ENCODE results near the gene SEBOX. TPM values are rescaled to one million over a fixed set of nuclear protein-coding genes. Genes with fewer than 3 reads are reported as not detected.

SEBOX gene
- total RNA-seq, 5 donors from 2014 or later (not counting 1 experiment from before 2014, with no cell fraction given): not detected

GRCh38 chr17:28370744-28371103, 5.7 kb upstream of the SEBOX start:
- no peak for DNase-seq
- Mint-ChIP-seq H3K27ac (peak overlapping the region; percentile 96 to 97), H3K27me3 (no peaks in the 10 kb centered on the region), H3K9me3 (no peaks in the 10 kb centered on the region), H3K4me3 (peak overlapping the region; percentile 90 to 97 (median 94)), H3K36me3 (peaks cover 3% of the 10 kb centered on the region), H3K4me1 (peaks cover 17 to 22% (median 21%) of the 10 kb centered on the region in 3 donors)
- POLR2A ChIA-PET: no interaction called here
- Histone ChIP-seq H3K27me3 (replicated peaks in 1 of 2; ENCODE audit: control insufficient read depth in 2 of 2, extremely low read depth in 1 of 2, insufficient read depth in 2 of 2, low read length in 1 of 2) (no peaks in the 10 kb centered on the region), H3K4me3 (ENCODE audit: control insufficient read depth in 1 of 2, extremely low read depth in 1 of 2, low read length in 1 of 2) (peak overlapping the region in 1 of 2 donors; percentile 79), H3K36me3 (ENCODE audit: control insufficient read depth in 2 of 2, extremely low read depth in 1 of 2, insufficient read depth in 1 of 2, low read length in 1 of 2) (no peaks in the 10 kb centered on the region), H3K4me1 (ENCODE audit: control insufficient read depth in 1 of 2, extremely low read depth in 1 of 2, insufficient read depth in 2 of 2, low read length in 2 of 2) (peaks cover 5 to 21% of the 10 kb centered on the region in 2 experiments), H3K27ac (ENCODE audit: low read length) (peak overlapping the region; percentile 52), H3K9me3 (no peaks in the 10 kb centered on the region)
- no peak for ATAC-seq (replicated peaks in 1 of 4)
- no CpG with 5 or more reads among the region's 1 CpG for WGBS (ENCODE audit: insufficient coverage)
- CTCF ChIA-PET: no interaction called here

- Mint-ChIP-seq H3K36me3 (peaks cover 3% of the 10 kb centered on the region), H3K27me3 (no peaks in the 10 kb centered on the region), H3K4me1 (peaks cover 17 to 22% (median 21%) of the 10 kb centered on the region in 3 donors), H3K4me3 (peak within 1 kb of the TSS; percentile 90 to 97 (median 94)), H3K9me3 (no peaks in the 10 kb centered on the region), H3K27ac (peak within 1 kb of the TSS; percentile 96 to 97)
- Histone ChIP-seq H3K36me3 (ENCODE audit: control insufficient read depth in 2 of 2, extremely low read depth in 1 of 2, insufficient read depth in 1 of 2, low read length in 1 of 2) (no peaks in the 10 kb centered on the region), H3K4me1 (ENCODE audit: control insufficient read depth in 1 of 2, extremely low read depth in 1 of 2, insufficient read depth in 2 of 2, low read length in 2 of 2) (peaks cover 5 to 21% of the 10 kb centered on the region in 2 experiments), H3K27me3 (replicated peaks in 1 of 2; ENCODE audit: control insufficient read depth in 2 of 2, extremely low read depth in 1 of 2, insufficient read depth in 2 of 2, low read length in 1 of 2) (no peaks in the 10 kb centered on the region), H3K9me3 (no peaks in the 10 kb centered on the region), H3K27ac (ENCODE audit: low read length) (peak within 1 kb of the TSS; percentile 52), H3K4me3 (ENCODE audit: control insufficient read depth in 1 of 2, extremely low read depth in 1 of 2, low read length in 1 of 2) (peak within 1 kb of the TSS; percentile 54 to 79)
- CTCF ChIA-PET: no interaction called here
- POLR2A ChIA-PET: no interaction called here
- ATAC-seq (replicated peaks in 1 of 4) (no peak), DNase-seq (no peak)
- 63% methylated on average over 5 of the region's 8 CpGs for WGBS (ENCODE audit: insufficient coverage)
These were observed 5.2 kb upstream of the SEBOX start, which contains the start of gene VTN for GRCh38 chr17:28370035-28370743. Gene VTN (minus strand): TSS chr17:28370307. CDS start chr17:28370203, 104 bp downstream.

GRCh38 chr17:28369684-28370034, 4.7 kb upstream of the SEBOX start:
- Mint-ChIP-seq H3K4me1 (peaks cover 17 to 19% (median 19%) of the 10 kb centered on the region in 3 donors), H3K27me3 (no peaks in the 10 kb centered on the region), H3K4me3 (peak overlapping the region in 1 of 3 donors; percentile 97), H3K27ac (no peak overlapping the region), H3K36me3 (no peaks in the 10 kb centered on the region), H3K9me3 (no peaks in the 10 kb centered on the region)
- no peaks in the 10 kb centered on the region for H3K27me3 ChIP-seq (replicated peaks in 1 of 2; ENCODE audit: control insufficient read depth in 2 of 2, extremely low read depth in 1 of 2, insufficient read depth in 2 of 2, low read length in 1 of 2)
- peaks cover 5 to 21% of the 10 kb centered on the region in 2 experiments for H3K4me1 ChIP-seq (ENCODE audit: control insufficient read depth in 1 of 2, extremely low read depth in 1 of 2, insufficient read depth in 2 of 2, low read length in 2 of 2)
- 93% methylated on average over 8 of the region's 10 CpGs for WGBS (ENCODE audit: insufficient coverage)
- H3K4me3 ChIP-seq (ENCODE audit: control insufficient read depth in 1 of 2, extremely low read depth in 1 of 2, low read length in 1 of 2): no peak overlapping the region
- ChIA-PET CTCF (no interaction called here), POLR2A (no interaction called here)
- ATAC-seq (replicated peaks in 1 of 4) (no peak), DNase-seq (peak in 1 of 35 experiments; percentile 30)
- no peaks in the 10 kb centered on the region for H3K36me3 ChIP-seq (ENCODE audit: control insufficient read depth in 2 of 2, extremely low read depth in 1 of 2, insufficient read depth in 1 of 2, low read length in 1 of 2)
- H3K27ac ChIP-seq (ENCODE audit: low read length): no peak overlapping the region
- H3K9me3 ChIP-seq: no peaks in the 10 kb centered on the region

GRCh38 chr17:28368915-28369683, 4.1 kb upstream of the SEBOX start:
- H3K9me3 ChIP-seq: no peaks in the 10 kb centered on the region

GRCh38 chr17:28368306-28368831, 3.4 kb upstream of the SEBOX start:
- Histone ChIP-seq H3K9me3 (no peaks in the 10 kb centered on the region), H3K4me3 (ENCODE audit: control insufficient read depth in 1 of 2, extremely low read depth in 1 of 2, low read length in 1 of 2) (no peak overlapping the region), H3K27me3 (replicated peaks in 1 of 2; ENCODE audit: control insufficient read depth in 2 of 2, extremely low read depth in 1 of 2, insufficient read depth in 2 of 2, low read length in 1 of 2) (no peaks in the 10 kb centered on the region), H3K36me3 (ENCODE audit: control insufficient read depth in 2 of 2, extremely low read depth in 1 of 2, insufficient read depth in 1 of 2, low read length in 1 of 2) (peaks cover 3 to 11% of the 10 kb centered on the region in 2 donors), H3K4me1 (ENCODE audit: control insufficient read depth in 1 of 2, extremely low read depth in 1 of 2, insufficient read depth in 2 of 2, low read length in 2 of 2) (peaks cover 5 to 21% of the 10 kb centered on the region in 2 experiments), H3K27ac (ENCODE audit: low read length) (no peak overlapping the region)
- H3K27ac Mint-ChIP-seq: no peak overlapping the region
- ChIA-PET POLR2A (no interaction called here), CTCF (no interaction called here)
- peaks cover 3% of the 10 kb centered on the region for H3K36me3 Mint-ChIP-seq
- no peaks in the 10 kb centered on the region for H3K9me3 Mint-ChIP-seq
- H3K27me3 Mint-ChIP-seq: no peaks in the 10 kb centered on the region
- H3K4me3 Mint-ChIP-seq: no peak overlapping the region
- peaks cover 12 to 16% (median 16%) of the 10 kb centered on the region in 3 donors for H3K4me1 Mint-ChIP-seq
- ATAC-seq (replicated peaks in 1 of 4) (no peak), DNase-seq (no peak)
- 88% methylated on average over 4 of the region's 5 CpGs for WGBS (ENCODE audit: insufficient coverage)

More at GRCh38 chr17:28368915-28369683, 4.1 kb upstream of the SEBOX start:
- POLR2A ChIA-PET: no interaction called here
- Mint-ChIP-seq H3K9me3 (no peaks in the 10 kb centered on the region), H3K27me3 (no peaks in the 10 kb centered on the region), H3K4me3 (peak overlapping the region in 1 of 3 donors; percentile 31), H3K27ac (no peak overlapping the region), H3K4me1 (peaks cover 17 to 19% (median 19%) of the 10 kb centered on the region in 3 donors), H3K36me3 (no peaks in the 10 kb centered on the region)
- peaks cover 5 to 21% of the 10 kb centered on the region in 2 experiments for H3K4me1 ChIP-seq (ENCODE audit: control insufficient read depth in 1 of 2, extremely low read depth in 1 of 2, insufficient read depth in 2 of 2, low read length in 2 of 2)
- ATAC-seq (replicated peaks in 1 of 4) (no peak), DNase-seq (no peak)
- no peaks in the 10 kb centered on the region for H3K27me3 ChIP-seq (replicated peaks in 1 of 2; ENCODE audit: control insufficient read depth in 2 of 2, extremely low read depth in 1 of 2, insufficient read depth in 2 of 2, low read length in 1 of 2)
- CTCF ChIA-PET: no interaction called here
- no peak overlapping the region for H3K27ac ChIP-seq (ENCODE audit: low read length)
- peaks cover under 1 to 3% of the 10 kb centered on the region in 2 donors for H3K36me3 ChIP-seq (ENCODE audit: control insufficient read depth in 2 of 2, extremely low read depth in 1 of 2, insufficient read depth in 1 of 2, low read length in 1 of 2)
- H3K4me3 ChIP-seq (ENCODE audit: control insufficient read depth in 1 of 2, extremely low read depth in 1 of 2, low read length in 1 of 2): no peak overlapping the region
- WGBS (ENCODE audit: insufficient coverage): 94% methylated on average over 14 of the region's 23 CpGs

- ATAC-seq (replicated peaks in 1 of 4) (no peak), DNase-seq (no peak)
- H3K27ac ChIP-seq (ENCODE audit: low read length): no peak overlapping the region
- no peaks in the 10 kb centered on the region for H3K9me3 ChIP-seq
- Mint-ChIP-seq H3K9me3 (no peaks in the 10 kb centered on the region), H3K27me3 (no peaks in the 10 kb centered on the region), H3K36me3 (peaks cover 4% of the 10 kb centered on the region), H3K27ac (no peak overlapping the region), H3K4me3 (no peak overlapping the region), H3K4me1 (peaks cover 6 to 10% (median 10%) of the 10 kb centered on the region in 3 donors)
- no peaks in the 10 kb centered on the region for H3K27me3 ChIP-seq (replicated peaks in 1 of 2; ENCODE audit: control insufficient read depth in 2 of 2, extremely low read depth in 1 of 2, insufficient read depth in 2 of 2, low read length in 1 of 2)
- peaks cover 3 to 16% of the 10 kb centered on the region in 2 donors for H3K36me3 ChIP-seq (ENCODE audit: control insufficient read depth in 2 of 2, extremely low read depth in 1 of 2, insufficient read depth in 1 of 2, low read length in 1 of 2)
- POLR2A ChIA-PET: no interaction called here
- H3K4me1 ChIP-seq (ENCODE audit: control insufficient read depth in 1 of 2, extremely low read depth in 1 of 2, insufficient read depth in 2 of 2, low read length in 2 of 2): peaks cover 5 to 16% of the 10 kb centered on the region in 2 experiments
- 89% methylated on average over 19 of the region's 21 CpGs for WGBS (ENCODE audit: insufficient coverage)
- CTCF ChIA-PET: no interaction called here
- H3K4me3 ChIP-seq (ENCODE audit: control insufficient read depth in 1 of 2, extremely low read depth in 1 of 2, low read length in 1 of 2): no peak overlapping the region
These were observed 2.8 kb upstream of the SEBOX start for GRCh38 chr17:28367641-28368305.

Measured in T-cell (primary cell).